Stimulated activated CD4-positive, alpha-beta T cell treated with anti-CD3 and anti-CD28 coated beads, Interleukin-15, amount 100 ng/mL, for 1 hour (primary cell): ENCODE data around the gene SYT17.

ENCODE experiments used
- DNase-seq, 2 donors: peaks; one replicate each; pipeline ENCODE4 v3.0.0-alpha.2; 2020; ENCODE audit warnings: low read depth in 1 of 2, low spot score in 1 of 2

SYT17 gene

GRCh38 chr16:19245326-19245925 lies 77.4 kb downstream of the SYT17 start:
- no peak for DNase-seq

GRCh38 chr16:19252904-19253303 lies 84.9 kb downstream of the SYT17 start:
- no peak for DNase-seq

- no peak for DNase-seq
Measured at GRCh38 chr16:19254611-19255010, 86.6 kb downstream of the SYT17 start.

GRCh38 chr16:19264123-19264673 lies 96.2 kb downstream of the SYT17 start:
- DNase-seq = no peak

- DNase-seq = no peak
Measured at GRCh38 chr16:19265380-19265930, 97.4 kb downstream of the SYT17 start.

- DNase-seq = no peak
Measured at GRCh38 chr16:19266774-19267173, 98.7 kb downstream of the SYT17 start.

- no peak for DNase-seq
Measured at GRCh38 chr16:19269098-19269497, 101.1 kb downstream of the SYT17 start.

- DNase-seq = no peak
Measured at GRCh38 chr16:19274165-19274797, 106.2 kb downstream of the SYT17 start.

GRCh38 chr16:19278403-19278802 lies 110.4 kb downstream of the SYT17 start:
- DNase-seq = no peak

- no peak for DNase-seq
Measured at GRCh38 chr16:19281246-19281645, 113.2 kb downstream of the SYT17 start.

- no peak for DNase-seq
Measured at GRCh38 chr16:19282101-19282500, 114.1 kb downstream of the SYT17 start.

GRCh38 chr16:19283637-19284036 lies 115.6 kb downstream of the SYT17 start:
- no peak for DNase-seq

GRCh38 chr16:19284207-19284606 lies 116.2 kb downstream of the SYT17 start:
- DNase-seq = no peak

- no peak for DNase-seq
Measured at GRCh38 chr16:19285431-19285830, 117.4 kb downstream of the SYT17 start, which contains the start of gene CLEC19A. TSS of gene CLEC19A (plus strand) at chr16:19285731. CDS start at chr16:19285852, 121 bp downstream.

GRCh38 chr16:19286827-19287226 lies 118.8 kb downstream of the SYT17 start:
- DNase-seq = no peak

- no peak for DNase-seq
Measured at GRCh38 chr16:19287241-19287640, 119.2 kb downstream of the SYT17 start.

GRCh38 chr16:19288872-19289799 lies 121.1 kb downstream of the SYT17 start:
- no peak for DNase-seq

- no peak for DNase-seq
Measured at GRCh38 chr16:19289811-19290485, 121.9 kb downstream of the SYT17 start.

GRCh38 chr16:19290860-19291259 lies 122.8 kb downstream of the SYT17 start:
- no peak for DNase-seq

- DNase-seq = no peak
Measured at GRCh38 chr16:19291475-19291874, 123.4 kb downstream of the SYT17 start.

- DNase-seq = no peak
Measured at GRCh38 chr16:19292186-19292585, 124.1 kb downstream of the SYT17 start.
